GM21576 (cell line): ENCODE results near the gene SESN1.

Experiments
- ATAC-seq: cut with Tn5 transposase; IDR thresholded peaks from one replicate; pipeline ENCODE4 v1.9.1; 2021; ENCODE audit warnings: mild to moderate bottlenecking, moderate library complexity; ENCODE audit not compliant: unreplicated experiment

The SESN1 gene

GRCh38 chr6:109033655-109034054 is 61.0 kb downstream of the SESN1 start:
- no peak for ATAC-seq

- no peak for ATAC-seq
Measured at GRCh38 chr6:109031416-109031815, 63.2 kb downstream of the SESN1 start.

- ATAC-seq = no peak
Measured at GRCh38 chr6:109029313-109029712, 65.3 kb downstream of the SESN1 start.

GRCh38 chr6:109028439-109028838 is 66.2 kb downstream of the SESN1 start:
- ATAC-seq = no peak

GRCh38 chr6:109027964-109028363 is 66.7 kb downstream of the SESN1 start:
- no peak for ATAC-seq

- ATAC-seq = no peak
Measured at GRCh38 chr6:109025639-109026038, 69.0 kb downstream of the SESN1 start.

- ATAC-seq = no peak
Measured at GRCh38 chr6:109024784-109025183, 69.9 kb downstream of the SESN1 start.

- ATAC-seq = no peak
Measured at GRCh38 chr6:109024368-109024767, 70.3 kb downstream of the SESN1 start.

- no peak for ATAC-seq
Measured at GRCh38 chr6:109023356-109023925, 71.2 kb downstream of the SESN1 start.

- ATAC-seq = no peak
Measured at GRCh38 chr6:109021870-109022269, 72.8 kb downstream of the SESN1 start.

- no peak for ATAC-seq
Measured at GRCh38 chr6:109019911-109020310, 74.7 kb downstream of the SESN1 start.

GRCh38 chr6:109015176-109015575 is 79.5 kb downstream of the SESN1 start:
- ATAC-seq = no peak

GRCh38 chr6:109014606-109015005 is 80.0 kb downstream of the SESN1 start:
- no peak for ATAC-seq

- no peak for ATAC-seq
Measured at GRCh38 chr6:109013656-109014305, 80.9 kb downstream of the SESN1 start.

GRCh38 chr6:109010705-109011102 is 83.9 kb downstream of the SESN1 start:
- no peak for ATAC-seq

GRCh38 chr6:109009962-109010704 is 84.5 kb downstream of the SESN1 start:
- ATAC-seq = no peak

- peak; percentile 92 for ATAC-seq
Measured at GRCh38 chr6:109009236-109009961, 85.2 kb downstream of the SESN1 start.

GRCh38 chr6:109008537-109009235 is 86.0 kb downstream of the SESN1 start:
- ATAC-seq = peak; percentile 7

- ATAC-seq = peak; percentile 36
Measured at GRCh38 chr6:109008054-109008453, 86.6 kb downstream of the SESN1 start.

- ATAC-seq = no peak
Measured at GRCh38 chr6:109007521-109007920, 87.1 kb downstream of the SESN1 start.

- no peak for ATAC-seq
Measured at GRCh38 chr6:109006818-109007217, 87.8 kb downstream of the SESN1 start.
